ENCODE results near the gene MYO18A. TPM values are rescaled to one million over a fixed set of nuclear protein-coding genes. Genes with fewer than 3 reads are reported as not detected.

MYO18A gene
- total and polyA plus RNA-seq, 9 donors, result 23.0 to 53.9 (median 31.7) TPM

DNA sequence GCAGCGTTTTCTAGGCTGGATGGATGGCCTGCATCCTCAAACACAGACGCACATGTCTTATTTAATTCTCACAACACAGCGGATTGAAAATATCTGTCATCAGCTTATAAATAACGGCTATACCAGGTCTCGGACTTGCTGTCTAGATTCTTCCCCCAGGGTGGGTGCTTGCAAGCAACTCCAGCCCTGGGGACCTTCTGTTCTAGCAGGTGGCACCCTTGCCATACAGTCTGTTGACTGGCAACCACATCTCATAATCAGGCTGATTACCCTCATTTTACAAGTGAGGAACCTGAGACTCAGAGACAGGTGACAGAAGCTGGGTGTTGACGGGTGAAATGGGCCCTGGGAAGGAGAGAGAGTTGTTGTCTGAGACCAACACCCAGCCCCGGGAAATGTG lies 158.1 kb downstream of the MYO18A start:
- no peak for TF ChIP-seq POLR2A (IDR thresholded peaks at IDR 0.05)
- TF ChIP-seq EP300 (IDR thresholded peaks at IDR 0.05), result no peak
- TF ChIP-seq, protein P1, sequence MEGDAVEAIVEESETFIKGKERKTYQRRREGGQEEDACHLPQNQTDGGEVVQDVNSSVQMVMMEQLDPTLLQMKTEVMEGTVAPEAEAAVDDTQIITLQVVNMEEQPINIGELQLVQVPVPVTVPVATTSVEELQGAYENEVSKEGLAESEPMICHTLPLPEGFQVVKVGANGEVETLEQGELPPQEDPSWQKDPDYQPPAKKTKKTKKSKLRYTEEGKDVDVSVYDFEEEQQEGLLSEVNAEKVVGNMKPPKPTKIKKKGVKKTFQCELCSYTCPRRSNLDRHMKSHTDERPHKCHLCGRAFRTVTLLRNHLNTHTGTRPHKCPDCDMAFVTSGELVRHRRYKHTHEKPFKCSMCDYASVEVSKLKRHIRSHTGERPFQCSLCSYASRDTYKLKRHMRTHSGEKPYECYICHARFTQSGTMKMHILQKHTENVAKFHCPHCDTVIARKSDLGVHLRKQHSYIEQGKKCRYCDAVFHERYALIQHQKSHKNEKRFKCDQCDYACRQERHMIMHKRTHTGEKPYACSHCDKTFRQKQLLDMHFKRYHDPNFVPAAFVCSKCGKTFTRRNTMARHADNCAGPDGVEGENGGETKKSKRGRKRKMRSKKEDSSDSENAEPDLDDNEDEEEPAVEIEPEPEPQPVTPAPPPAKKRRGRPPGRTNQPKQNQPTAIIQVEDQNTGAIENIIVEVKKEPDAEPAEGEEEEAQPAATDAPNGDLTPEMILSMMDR (IDR thresholded peaks at IDR 0.05), result no peak
- no peak overlapping the region for H3K4me3 ChIP-seq
- DNase-seq, result no peak
- H3K27ac ChIP-seq, result no peak overlapping the region
- H3K36me3 ChIP-seq, result no peaks in the 10 kb centered on the region
- intact Hi-C loops (cut with DNase I), result loop anchor here in 1 of 4 donors (10.0 kb wide), 1 partner anchor 57 kb away; no protein-coding TSS in a partner anchor
- H3K9me3 ChIP-seq, result no peaks in the 10 kb centered on the region
- WGBS, 3 donors, result 89 to 93% (median 92%) methylated on average over 7 of the region's 7 CpGs
- no peaks in the 10 kb centered on the region for H3K27me3 ChIP-seq
- H3K4me1 ChIP-seq (ENCODE audit: insufficient read depth), result peaks cover 2% of the 10 kb centered on the region

DNA sequence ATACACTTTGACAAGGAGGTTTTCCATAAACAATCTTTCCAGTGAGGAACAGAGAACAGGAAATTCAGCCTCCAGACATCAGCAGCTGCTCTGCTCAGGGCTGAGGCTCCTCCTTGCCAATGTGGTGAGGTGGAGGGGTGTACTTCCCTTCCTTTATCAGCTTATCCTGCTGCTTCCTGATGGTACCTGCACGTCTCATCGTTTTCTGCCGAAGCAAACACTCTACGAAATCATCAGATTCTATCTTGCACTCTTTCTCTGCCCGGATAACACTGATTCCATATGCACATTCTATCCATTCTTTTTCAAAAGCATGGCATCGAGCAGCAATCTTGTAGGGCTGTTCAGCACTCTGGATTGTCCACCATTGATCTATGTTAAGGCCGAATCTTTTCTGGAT lies 159.0 kb downstream of the MYO18A start:
- Histone ChIP-seq H3K4me3 (no peak overlapping the region), H3K27me3 (no peaks in the 10 kb centered on the region), H3K9me3 (no peaks in the 10 kb centered on the region), H3K36me3 (no peaks in the 10 kb centered on the region), H3K4me1 (ENCODE audit: insufficient read depth) (peaks cover 2% of the 10 kb centered on the region), H3K27ac (no peak overlapping the region)
- TF ChIP-seq POLR2A (IDR thresholded peaks at IDR 0.05) (no peak), EP300 (IDR thresholded peaks at IDR 0.05) (no peak)
- TF ChIP-seq, protein P1 (IDR thresholded peaks at IDR 0.05), result no peak
- intact Hi-C loops (cut with DNase I), result loop anchor here in 1 of 4 donors (10.0 kb wide), 1 partner anchor 56 kb away; no protein-coding TSS in a partner anchor
- DNase-seq, result no peak
- 51 to 66% (median 62%) methylated on average over 7 of the region's 7 CpGs for WGBS, 3 donors

Other genes with a start within 250 kb of the MYO18A start
- 10 to 100 TPM; 39.8 to 62.7 (median 48.8) TPM for gene PHF12, start 228.9 kb downstream of the MYO18A start, total RNA-seq
- gene PHF12, start 228.9 kb downstream of the MYO18A start, polyA plus RNA-seq, result 10 to 100 TPM; 22.7 to 28.1 TPM
- gene SEZ6, start 174.4 kb downstream of the MYO18A start, total RNA-seq, result not detected
- gene SEZ6, start 174.4 kb downstream of the MYO18A start, polyA plus RNA-seq, result not detected
- gene PIPOX, start 137.3 kb downstream of the MYO18A start, total RNA-seq, result 1 to 10 TPM; 1.3 to 4.9 (median 2.1) TPM
- gene PIPOX, start 137.3 kb downstream of the MYO18A start, polyA plus RNA-seq, result 1 to 10 TPM in 1 of 2 donors, under 1 TPM in 1; 0.82 to 4.4 TPM
- gene CRYBA1, start 66.5 kb upstream of the MYO18A start, total RNA-seq, result not detected
- not detected for gene CRYBA1, start 66.5 kb upstream of the MYO18A start, polyA plus RNA-seq
- 10 to 100 TPM; 25.0 to 52.4 (median 37.9) TPM for gene NUFIP2, start 113.8 kb upstream of the MYO18A start, total RNA-seq
- 10 to 100 TPM in 1 of 2 donors, 1 to 10 TPM in 1; 8.1 to 18.9 TPM for gene NUFIP2, start 113.8 kb upstream of the MYO18A start, polyA plus RNA-seq
- gene TAOK1, start 210.0 kb upstream of the MYO18A start, total RNA-seq, result 10 to 100 TPM; 38.4 to 66.5 (median 56.7) TPM
- gene TAOK1, start 210.0 kb upstream of the MYO18A start, polyA plus RNA-seq, result 10 to 100 TPM in 1 of 2 donors, 1 to 10 TPM in 1; 8.7 to 19.4 TPM